GM18505 (cell line): ENCODE data around the gene OOSP4B.

ENCODE experiments used
- ATAC-seq: cut with Tn5 transposase; IDR thresholded peaks from one replicate; pipeline ENCODE4 v1.9.1; 2021; ENCODE audit not compliant: unreplicated experiment
- POLR2A ChIP-seq: IDR thresholded peaks from 4 replicates; pipeline ENCODE4 v1.6.1; 2011; ENCODE audit warnings: borderline replicate concordance; ENCODE audit not compliant: insufficient read depth, insufficient read length; ENCODE audit errors: extremely low read depth

Gene OOSP4B

GRCh38 chr11:60077981-60078380 is 61.0 kb downstream of the OOSP4B start:
- no peak for ATAC-seq
- no peak for TF ChIP-seq POLR2A

GRCh38 chr11:60078745-60079144 is 61.8 kb downstream of the OOSP4B start:
- TF ChIP-seq POLR2A: no peak
- no peak for ATAC-seq

- no peak for TF ChIP-seq POLR2A
- no peak for ATAC-seq
Measured at GRCh38 chr11:60080535-60080934, 63.6 kb downstream of the OOSP4B start.
